ENCODE measurements around the gene DNAH14. TPM values are rescaled to one million over a fixed set of nuclear protein-coding genes. Genes with fewer than 3 reads are reported as not detected.

DNAH14 gene
- total and polyA plus RNA-seq, 2 donors from 2014 or later = 6.6 to 25.1 TPM

DNA sequence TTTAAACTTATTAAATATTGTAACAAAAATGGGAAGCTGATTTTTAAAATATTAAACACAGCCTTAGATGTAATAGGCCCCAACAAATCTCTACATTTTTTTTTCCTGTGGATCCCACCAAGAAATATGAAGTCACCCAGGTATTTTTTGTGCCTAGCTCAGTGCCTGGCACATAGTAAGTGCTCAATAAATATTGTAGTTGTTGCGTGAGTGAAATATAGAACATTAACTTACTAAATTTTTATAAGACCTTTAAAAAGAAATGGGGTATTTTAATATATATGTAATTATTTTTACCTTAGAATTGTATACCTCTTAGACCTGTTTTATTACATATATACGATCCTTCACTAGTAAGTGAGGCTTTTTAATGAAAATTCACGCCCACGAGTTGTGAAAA lies 569 bp upstream of the DNAH14 start:
- H3K4me3 ChIP-seq (ENCODE audit: low read length in 3 of 3) = peak overlapping the region; percentile 73 to 79 (median 74)
- peak overlapping the region in 2 of 3 donors; percentile 35 to 44 for H3K9ac ChIP-seq (ENCODE audit: low read length in 3 of 3)
- H3K4me1 ChIP-seq (ENCODE audit: control insufficient read depth in 2 of 3, insufficient read depth in 2 of 3, low read depth in 1 of 3, low read length in 3 of 3) = no peaks in the 10 kb centered on the region
- no peaks in the 10 kb centered on the region for H3K36me3 ChIP-seq (ENCODE audit: control insufficient read depth in 2 of 3, insufficient read depth in 3 of 3, low read length in 3 of 3)
- DNase-seq (no peak), FAIRE-seq (no peak)
- TF ChIP-seq, protein P1, sequence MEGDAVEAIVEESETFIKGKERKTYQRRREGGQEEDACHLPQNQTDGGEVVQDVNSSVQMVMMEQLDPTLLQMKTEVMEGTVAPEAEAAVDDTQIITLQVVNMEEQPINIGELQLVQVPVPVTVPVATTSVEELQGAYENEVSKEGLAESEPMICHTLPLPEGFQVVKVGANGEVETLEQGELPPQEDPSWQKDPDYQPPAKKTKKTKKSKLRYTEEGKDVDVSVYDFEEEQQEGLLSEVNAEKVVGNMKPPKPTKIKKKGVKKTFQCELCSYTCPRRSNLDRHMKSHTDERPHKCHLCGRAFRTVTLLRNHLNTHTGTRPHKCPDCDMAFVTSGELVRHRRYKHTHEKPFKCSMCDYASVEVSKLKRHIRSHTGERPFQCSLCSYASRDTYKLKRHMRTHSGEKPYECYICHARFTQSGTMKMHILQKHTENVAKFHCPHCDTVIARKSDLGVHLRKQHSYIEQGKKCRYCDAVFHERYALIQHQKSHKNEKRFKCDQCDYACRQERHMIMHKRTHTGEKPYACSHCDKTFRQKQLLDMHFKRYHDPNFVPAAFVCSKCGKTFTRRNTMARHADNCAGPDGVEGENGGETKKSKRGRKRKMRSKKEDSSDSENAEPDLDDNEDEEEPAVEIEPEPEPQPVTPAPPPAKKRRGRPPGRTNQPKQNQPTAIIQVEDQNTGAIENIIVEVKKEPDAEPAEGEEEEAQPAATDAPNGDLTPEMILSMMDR (IDR thresholded peaks at IDR 0.05; ENCODE audit: borderline replicate concordance, extremely low read depth, insufficient read depth) = no peak
- H3K27ac ChIP-seq (ENCODE audit: low read depth in 2 of 2, low read length in 2 of 2) = peak overlapping the region in 1 of 2 donors; percentile 39
- peaks cover 0 to 19% (median 4%) of the 10 kb centered on the region in 3 donors for H3K9me3 ChIP-seq (ENCODE audit: control insufficient read depth in 2 of 3, insufficient read depth in 1 of 3, low read length in 3 of 3)
- intact Hi-C loops (cut with DNase I) = no loop called here
- no peaks in the 10 kb centered on the region for H3K27me3 ChIP-seq (ENCODE audit: control insufficient read depth, insufficient read depth, low read length)

DNA sequence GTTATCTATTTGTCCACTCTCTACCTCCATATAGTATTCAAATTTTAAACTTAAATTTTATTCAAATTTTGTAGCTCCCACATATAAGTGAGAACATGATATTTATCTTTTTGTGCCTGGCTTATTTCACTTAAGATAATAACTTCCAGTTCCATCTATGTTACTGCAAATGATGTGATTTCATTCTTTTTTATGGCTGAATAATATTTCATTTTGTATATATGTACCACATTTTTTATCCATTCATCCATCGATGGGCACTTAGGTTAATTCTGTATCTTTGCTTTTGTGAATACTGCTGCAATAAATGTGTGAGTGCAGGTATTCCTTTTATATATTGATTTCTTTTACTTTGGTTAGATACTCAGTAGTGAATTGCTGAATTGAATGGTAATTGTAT lies 2.1 kb downstream of the DNAH14 start:
- H3K4me3 ChIP-seq (ENCODE audit: low read length in 3 of 3) = no peak overlapping the region
- FAIRE-seq (no peak), DNase-seq (no peak)
- no peak overlapping the region for H3K9ac ChIP-seq (ENCODE audit: low read length in 3 of 3)
- TF ChIP-seq, protein P1 (IDR thresholded peaks at IDR 0.05; ENCODE audit: borderline replicate concordance, extremely low read depth, insufficient read depth) = no peak
- intact Hi-C loops (cut with DNase I) = no loop called here
- H3K36me3 ChIP-seq (ENCODE audit: control insufficient read depth in 2 of 3, insufficient read depth in 3 of 3, low read length in 3 of 3) = no peaks in the 10 kb centered on the region
- no peaks in the 10 kb centered on the region for H3K27me3 ChIP-seq (ENCODE audit: control insufficient read depth, insufficient read depth, low read length)
- no peak overlapping the region for H3K27ac ChIP-seq (ENCODE audit: low read depth in 2 of 2, low read length in 2 of 2)
- peaks cover 0 to 30% (median 6%) of the 10 kb centered on the region in 3 donors for H3K9me3 ChIP-seq (ENCODE audit: control insufficient read depth in 2 of 3, insufficient read depth in 1 of 3, low read length in 3 of 3)
- H3K4me1 ChIP-seq (ENCODE audit: control insufficient read depth in 2 of 3, insufficient read depth in 2 of 3, low read depth in 1 of 3, low read length in 3 of 3) = no peaks in the 10 kb centered on the region

DNA sequence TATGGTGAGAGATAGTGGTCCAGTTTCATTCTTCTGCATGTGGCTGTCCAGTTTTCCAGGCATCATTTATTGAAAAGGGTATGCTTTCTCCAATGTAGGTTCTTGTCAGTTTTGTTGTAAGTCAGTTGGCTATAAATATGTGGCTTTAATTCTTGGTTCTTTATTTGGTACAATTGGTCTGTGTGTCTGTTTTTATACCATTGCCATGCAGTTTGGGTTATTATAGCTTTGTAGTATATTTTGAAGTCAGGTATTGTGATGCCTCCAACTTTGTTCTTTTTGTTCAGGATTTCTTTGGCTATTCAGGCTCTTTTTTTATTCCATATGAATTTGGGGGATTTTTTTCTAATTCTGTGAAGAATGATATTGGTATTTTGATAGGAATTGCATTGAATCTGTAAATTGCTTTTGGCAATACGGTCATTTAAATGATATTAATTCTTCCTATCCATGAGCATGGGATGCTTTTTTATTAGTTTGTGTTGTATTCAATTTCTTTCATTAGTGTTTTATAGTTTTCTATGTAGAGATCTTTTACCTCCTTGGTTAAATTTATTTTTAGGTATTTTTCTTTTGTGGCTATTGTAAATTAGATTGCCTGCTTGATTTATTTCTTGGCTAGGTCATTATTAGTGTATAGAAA lies 3.3 kb downstream of the DNAH14 start:
- no peak overlapping the region for H3K9ac ChIP-seq (ENCODE audit: low read length in 3 of 3)
- H3K9me3 ChIP-seq (ENCODE audit: control insufficient read depth in 2 of 3, insufficient read depth in 1 of 3, low read length in 3 of 3) = peaks cover 0 to 30% (median 6%) of the 10 kb centered on the region in 3 donors
- FAIRE-seq (no peak), DNase-seq (no peak)
- no peak overlapping the region for H3K27ac ChIP-seq (ENCODE audit: low read depth in 2 of 2, low read length in 2 of 2)
- intact Hi-C loops (cut with DNase I) = no loop called here
- H3K27me3 ChIP-seq (ENCODE audit: control insufficient read depth, insufficient read depth, low read length) = no peaks in the 10 kb centered on the region
- H3K4me1 ChIP-seq (ENCODE audit: control insufficient read depth in 2 of 3, insufficient read depth in 2 of 3, low read depth in 1 of 3, low read length in 3 of 3) = no peaks in the 10 kb centered on the region
- H3K4me3 ChIP-seq (ENCODE audit: low read length in 3 of 3) = no peak overlapping the region
- H3K36me3 ChIP-seq (ENCODE audit: control insufficient read depth in 2 of 3, insufficient read depth in 3 of 3, low read length in 3 of 3) = no peaks in the 10 kb centered on the region
- TF ChIP-seq, protein P1 (IDR thresholded peaks at IDR 0.05; ENCODE audit: borderline replicate concordance, extremely low read depth, insufficient read depth) = no peak
